HG03103 (cell line): Measurements from ENCODE around the gene RALGAPA2.

Source experiments
- ATAC-seq: cut with Tn5 transposase; IDR thresholded peaks from one replicate; pipeline ENCODE4 v1.9.1; 2021; ENCODE audit warnings: low read depth; ENCODE audit not compliant: unreplicated experiment

RALGAPA2 gene

DNA sequence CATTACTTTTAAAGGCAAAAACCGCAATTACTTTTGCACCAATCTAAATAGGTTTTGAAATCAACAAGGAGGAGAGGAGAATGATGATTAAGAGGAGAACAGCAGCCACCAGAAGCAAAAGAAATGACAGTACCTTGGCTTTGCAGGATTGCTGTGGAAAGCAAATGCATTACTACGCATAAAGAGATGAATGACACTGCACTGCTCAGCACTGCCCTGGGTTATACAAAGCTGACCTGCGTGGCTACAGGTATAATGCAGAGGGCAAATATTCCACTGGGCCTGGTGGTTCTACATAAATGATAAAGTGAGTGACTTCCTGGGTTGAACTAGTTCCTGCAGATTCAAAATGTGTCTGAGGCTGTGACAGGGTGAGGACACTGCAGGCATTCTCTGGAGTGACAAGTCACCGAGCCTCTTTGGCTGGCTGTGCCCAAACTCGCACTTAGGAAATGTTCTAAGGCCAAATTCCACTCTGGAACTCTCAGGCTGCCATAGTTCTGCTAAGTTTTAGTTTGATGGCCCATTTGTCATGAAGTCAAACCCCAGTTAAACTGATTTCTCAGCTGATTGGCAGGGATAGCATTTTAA, 265.9 kb downstream of the RALGAPA2 start:
- no peak for ATAC-seq

DNA sequence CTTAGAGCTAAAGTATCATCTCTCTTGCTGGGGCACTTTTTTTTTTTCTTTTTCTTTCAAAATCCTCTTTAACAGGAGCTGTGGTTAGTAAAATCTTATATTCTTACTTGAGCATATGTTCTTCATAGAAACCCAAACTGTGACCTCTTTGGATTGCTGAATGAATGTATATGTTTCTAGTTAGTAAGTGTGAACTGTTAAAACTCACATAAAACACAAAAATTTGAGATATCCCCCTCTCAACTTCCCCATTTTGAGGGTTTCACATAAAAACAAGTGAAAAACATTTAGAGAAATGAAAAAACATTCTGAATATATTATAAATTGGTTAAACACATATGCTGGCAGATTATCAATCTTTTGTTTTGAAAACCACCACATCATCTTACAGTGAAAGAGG, 266.4 kb downstream of the RALGAPA2 start:
- no peak for ATAC-seq

DNA sequence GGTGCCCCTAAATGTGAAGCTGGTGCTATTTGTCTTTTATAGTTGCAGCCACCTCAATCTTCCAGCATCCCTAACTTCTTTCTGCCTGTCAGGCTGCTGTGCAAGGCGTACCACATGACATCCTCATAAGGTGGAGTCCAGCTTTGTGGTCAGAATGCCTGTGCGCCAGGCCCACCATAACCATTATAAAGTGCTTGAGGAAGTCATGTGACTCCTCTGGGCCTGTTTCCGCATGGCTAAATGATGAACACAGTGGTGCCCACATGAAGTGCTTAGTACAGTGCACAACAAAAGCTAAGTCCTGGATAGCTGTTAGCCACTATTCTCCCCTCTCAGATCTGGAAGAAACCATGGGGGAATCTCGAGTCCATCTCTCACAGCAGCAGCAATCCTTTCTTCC, 268.9 kb downstream of the RALGAPA2 start:
- ATAC-seq, result no peak

DNA sequence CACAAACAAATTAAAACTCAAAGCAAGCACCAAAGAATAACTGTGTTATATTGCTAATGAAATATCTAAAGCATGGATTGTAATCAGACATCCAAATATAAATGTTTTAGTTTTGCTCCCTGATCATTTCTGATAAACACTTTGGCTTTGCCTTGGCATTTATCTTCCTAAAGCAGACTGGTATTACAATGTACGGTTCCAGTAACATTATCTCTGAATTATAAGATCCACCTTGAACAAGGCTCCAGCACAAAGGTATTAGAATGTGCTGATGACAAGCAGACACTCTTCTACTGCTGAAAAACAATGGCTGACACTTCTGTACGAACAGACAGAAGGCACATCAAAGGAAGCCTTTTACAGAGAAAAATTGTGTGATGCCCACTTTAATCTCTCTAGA, 270.0 kb downstream of the RALGAPA2 start:
- ATAC-seq, result no peak

DNA sequence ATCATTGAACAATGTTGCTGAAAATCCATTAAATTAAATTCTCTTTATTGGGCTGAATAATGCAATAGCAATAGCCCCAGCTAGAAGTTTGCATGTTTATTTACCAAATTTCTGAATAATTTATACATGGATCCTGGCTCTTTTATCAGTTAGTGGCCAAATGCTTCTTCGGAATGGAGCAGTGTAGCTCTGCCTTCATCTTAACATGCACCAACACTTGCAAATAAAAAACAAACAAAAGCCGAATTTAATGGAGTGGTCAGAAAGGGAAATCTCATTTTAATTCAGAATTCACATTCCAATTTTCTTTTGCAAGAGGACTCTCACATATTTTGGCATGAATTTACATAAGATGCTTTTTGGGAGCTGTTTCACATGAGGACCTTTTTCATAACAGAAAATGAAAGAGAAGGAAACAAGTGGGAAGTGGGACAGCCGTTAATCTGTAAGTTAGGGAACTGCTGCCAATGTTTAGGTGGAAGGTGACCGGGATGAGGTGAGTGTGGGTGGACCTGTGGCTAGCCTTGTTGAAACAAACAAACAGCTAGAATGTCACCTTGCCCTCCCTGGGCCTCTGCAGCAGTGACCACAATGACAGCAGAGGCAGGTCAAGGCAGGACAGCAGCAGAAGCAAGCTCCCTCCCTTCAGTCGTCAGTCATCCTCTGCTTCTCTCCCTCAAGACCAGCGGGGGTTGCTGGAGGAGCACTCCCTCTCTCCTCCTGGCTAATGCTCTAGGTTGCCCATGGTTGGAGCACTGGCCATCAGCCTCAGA, 271.4 kb downstream of the RALGAPA2 start:
- no peak for ATAC-seq

DNA sequence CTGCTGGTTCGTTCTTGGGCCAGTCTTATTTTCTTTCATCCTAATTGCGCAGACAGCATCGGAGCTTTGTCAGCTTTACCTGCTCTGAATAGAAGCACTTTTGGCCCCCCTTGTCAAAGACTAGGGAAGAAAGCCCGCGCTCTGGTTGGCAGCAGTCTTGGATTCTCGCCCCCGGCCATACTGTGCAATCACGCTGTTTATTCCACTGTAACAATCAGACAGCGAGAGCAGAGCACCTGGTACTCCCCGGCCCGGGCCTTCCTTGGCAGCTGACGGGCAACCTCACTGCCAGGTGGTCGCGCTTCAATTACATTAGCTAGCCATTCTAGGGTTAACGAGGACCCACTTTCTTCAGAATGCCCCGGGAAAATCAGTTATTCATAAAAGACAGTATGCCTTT, 272.0 kb downstream of the RALGAPA2 start:
- ATAC-seq, result no peak

DNA sequence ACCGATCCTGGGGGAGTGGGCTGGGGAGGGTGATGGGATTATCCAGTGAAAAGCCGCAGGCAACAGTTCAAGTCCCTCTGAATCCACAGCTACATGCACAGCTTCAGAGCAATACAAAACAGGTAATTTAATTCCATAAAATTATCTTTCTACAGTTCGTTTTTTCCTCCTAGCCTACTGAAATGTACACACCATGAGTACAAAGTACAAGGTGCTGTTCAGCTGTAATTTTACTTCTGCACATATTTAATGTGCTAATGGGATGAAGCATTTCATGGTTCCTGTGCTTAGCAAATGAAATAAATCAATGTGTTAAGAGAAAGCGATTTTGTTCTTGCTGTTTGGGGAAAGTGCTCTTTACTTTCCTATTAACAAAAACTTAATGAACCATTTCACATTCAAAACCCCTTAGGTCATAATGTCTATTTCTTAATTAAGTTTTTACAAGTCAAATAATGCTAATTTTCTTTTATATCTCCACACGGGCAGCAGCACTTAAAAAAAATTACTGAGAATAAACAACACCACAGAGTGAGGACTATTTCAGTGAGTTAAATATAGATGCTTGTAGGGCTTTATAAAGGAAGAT, 272.7 kb downstream of the RALGAPA2 start:
- ATAC-seq, result no peak

DNA sequence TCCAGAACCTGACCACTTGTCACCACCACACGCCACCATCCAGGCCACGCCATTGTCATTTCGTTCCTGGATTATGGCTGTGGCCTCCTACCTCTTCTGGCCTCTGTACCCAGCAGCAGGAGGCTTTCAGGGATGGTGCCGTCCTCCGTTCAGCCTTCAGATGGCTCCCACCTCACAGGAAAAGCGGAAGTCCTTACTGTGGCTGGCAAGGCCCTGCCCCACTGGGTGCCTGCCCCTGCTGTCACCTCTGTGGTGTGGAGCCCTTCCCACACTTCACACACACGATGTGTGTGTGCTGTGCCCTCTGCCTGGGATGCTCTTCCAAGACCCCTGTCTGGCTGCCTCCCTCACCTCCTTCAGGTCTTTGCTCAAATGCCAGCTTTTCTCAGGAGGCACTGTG, 275.1 kb downstream of the RALGAPA2 start:
- no peak for ATAC-seq

DNA sequence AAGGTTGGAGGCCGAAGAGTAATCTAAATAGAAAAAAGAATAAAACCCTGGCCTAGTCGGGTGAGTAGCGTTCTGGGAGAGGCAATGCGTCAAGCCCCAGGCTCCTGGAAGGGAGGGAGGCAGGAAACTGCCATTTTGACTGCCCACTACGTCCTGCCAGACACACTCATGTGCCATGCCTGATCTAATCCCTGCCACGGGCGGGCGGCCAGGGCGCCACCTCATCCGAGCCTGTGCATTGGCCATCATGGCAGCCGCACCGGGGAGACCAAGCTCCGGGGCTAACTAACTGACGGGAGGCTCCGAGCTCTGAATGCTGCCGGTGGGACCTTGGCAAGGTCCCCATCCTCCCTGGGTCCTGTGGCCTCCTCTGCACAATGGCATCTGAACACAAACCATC, 275.8 kb downstream of the RALGAPA2 start:
- no peak for ATAC-seq

DNA sequence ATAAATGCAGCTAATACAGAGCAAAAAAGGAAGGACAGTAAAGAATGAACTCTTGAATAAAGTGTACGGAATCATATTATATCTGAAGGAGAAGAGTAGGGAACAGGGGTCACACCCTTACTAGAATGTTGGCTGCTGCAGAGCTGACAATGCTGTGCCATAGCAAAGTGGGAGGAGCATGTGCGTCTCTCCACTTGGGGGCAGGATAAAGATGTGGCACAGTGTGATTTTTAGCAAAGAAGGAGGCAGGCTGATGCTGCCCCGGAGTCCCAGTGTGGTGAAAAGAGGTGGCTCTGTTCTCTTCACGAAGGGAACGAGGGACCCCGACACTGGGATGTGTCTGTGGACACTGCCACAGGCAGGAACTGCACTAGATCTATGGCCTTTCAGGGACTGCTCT, 277.0 kb downstream of the RALGAPA2 start:
- ATAC-seq, result no peak

DNA sequence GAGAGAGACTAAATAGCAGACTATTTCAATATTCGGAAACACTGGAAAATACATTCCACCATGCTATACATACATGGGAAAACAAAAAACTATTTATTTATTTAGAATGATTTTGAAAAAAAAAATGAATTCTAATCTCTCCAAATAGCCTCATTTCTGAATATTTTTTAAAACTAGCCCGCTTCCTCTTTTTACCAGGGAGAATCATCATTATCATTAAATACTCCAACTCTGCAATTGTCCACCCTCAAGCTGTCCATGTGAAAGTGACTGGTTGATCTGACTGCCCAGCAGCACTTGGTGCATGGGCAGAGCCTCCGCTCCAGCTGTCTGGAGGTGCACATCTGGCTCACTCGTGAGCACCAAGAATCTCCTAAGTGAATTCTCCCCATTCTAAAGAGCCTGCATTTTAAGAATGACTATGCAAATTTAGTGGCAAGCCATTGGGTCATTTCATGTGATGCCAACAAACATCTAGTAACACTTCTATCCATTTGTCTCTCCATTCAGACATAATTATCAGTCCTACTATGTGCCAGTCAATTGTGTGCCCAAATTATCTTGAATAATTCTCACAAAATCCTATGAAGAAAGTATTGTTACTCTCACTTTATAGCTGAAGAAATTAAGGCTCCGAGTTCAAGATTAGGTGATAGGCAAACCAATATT, 279.7 kb downstream of the RALGAPA2 start:
- ATAC-seq, result no peak

DNA sequence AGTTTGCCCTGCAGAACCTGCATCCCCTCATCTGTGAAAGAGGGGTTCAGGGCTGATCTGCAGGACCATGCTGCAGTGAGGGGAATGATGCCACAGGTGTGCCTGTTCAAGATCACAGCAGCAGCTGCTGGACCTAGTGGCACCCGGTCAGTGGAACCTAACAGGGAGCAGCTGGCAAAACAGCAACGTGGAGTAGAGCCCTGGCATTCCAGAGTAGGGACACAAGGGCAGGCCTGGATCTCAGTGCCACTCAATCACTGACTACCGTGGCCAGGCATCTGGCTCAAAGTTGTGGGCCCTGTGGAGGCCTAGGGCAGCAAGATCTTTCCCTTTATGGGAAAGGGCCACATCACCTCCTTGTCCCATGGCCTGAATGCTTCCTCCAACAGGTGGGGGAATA, 282.4 kb downstream of the RALGAPA2 start:
- no peak for ATAC-seq

DNA sequence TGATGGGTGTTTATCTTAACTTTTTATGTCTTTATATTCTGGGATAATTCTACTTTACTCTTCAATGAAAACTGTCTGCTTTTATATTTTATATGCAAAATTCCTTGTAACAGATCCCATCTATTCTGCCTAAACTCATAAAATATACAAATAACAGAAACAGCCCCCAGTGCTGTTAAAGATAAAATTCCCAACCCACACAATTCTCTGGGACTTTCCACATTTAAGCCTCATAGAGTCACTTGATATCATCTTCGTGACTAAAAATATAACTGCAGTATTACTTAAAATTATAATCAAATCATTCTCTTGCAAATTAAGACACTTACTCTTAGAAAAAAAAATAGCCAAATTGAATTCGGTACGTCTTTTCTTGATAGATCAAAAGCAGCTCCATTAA, 284.4 kb downstream of the RALGAPA2 start:
- no peak for ATAC-seq

DNA sequence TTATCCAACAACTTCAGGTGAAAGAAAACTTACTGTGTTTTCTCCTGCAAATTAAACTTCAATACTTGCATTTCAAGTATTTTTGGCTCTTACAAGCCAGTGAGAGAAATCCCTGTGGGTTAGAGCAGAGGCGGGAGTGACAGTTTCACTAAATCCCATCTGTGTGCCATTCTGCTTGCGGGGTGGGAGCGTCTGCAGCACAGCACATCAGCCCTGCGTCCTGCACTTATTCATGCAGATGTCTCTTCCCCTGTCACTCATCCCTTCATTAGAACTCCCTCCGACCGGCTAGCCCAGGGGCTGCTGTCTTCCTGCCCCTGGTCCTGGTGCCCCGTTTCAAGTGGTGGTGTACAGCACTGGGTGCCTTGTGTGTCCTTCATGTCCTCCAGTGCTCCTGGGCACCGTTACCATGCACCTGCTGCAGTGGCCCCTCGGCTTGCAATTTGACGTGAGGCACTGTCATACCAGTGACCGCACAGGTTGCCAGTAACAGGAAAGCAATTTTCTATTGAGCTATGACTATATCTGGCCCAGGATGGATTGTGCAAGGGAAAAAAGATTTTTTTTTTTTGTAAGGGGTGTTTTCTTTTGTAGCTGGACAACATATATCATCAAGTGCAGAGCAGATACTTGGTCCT, 285.1 kb downstream of the RALGAPA2 start:
- no peak for ATAC-seq

DNA sequence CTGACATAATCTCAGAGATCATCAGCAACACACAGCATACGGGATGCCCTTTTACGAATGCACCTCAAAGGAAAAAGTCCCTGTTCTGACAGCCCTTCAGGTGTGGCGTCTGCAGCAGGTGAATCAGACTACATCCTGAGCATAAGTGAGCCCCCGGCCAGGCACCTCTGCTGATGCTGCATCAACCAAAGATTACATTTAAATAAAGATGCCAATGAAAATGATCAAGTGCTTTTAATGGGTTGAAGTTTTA, 285.9 kb downstream of the RALGAPA2 start:
- no peak for ATAC-seq

DNA sequence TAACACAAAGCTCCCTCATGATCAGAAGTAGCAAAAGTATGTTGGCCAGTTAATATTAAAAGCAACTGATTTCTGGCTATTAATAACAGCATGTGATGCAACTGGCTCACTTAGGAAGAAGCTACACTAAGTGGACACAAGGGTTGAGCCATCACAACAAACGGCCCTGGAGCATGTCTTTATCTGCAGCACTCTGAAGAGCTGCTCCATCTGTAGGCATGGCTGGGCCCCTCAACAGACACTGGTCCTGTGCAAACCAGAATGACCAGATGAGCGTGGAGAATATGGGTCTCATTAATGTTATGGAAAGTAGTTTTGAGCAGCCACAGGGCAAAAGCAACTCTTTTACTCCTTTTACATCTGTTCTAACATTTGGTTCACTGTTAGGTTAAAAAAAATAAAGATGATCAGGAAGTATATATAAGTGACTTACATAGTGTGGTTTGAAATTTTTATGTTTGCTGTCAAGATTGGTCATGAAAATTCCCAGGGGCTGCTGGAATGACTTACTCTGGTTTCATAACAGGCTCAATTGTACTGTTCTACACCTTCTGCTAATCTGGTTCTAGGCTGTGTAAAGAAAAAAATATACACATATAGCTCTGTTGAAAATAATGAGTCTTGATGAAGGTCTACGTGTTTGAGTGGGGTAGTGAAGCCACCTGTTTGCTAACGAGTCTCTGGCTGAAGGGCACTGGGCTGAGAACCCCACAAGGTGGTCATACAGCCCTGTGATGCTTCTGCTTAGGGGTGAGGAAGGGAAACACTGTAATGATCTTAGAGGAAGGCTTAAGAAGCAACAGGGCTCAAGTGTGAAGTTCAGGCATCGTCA, 286.4 kb downstream of the RALGAPA2 start:
- ATAC-seq, result no peak

DNA sequence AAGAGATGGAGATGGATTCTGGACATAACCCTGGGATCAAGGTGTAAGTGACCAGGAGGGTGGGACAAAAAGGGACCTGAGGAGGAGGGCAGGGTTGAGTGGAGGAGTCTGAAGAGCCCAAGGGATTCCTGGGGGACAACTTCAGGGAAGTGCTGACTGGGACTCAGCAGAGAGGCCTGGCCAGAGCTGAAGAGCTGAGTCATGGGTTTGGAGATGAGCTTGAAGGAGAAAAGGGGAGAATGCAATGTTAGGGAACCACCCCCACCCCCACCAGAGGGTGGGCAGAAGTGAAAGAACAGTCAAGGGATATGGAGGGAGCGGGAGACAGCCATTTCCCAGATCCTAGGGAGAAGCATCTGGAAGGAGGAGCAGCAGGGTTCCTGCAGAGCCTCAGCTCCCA, 289.3 kb downstream of the RALGAPA2 start:
- no peak for ATAC-seq

DNA sequence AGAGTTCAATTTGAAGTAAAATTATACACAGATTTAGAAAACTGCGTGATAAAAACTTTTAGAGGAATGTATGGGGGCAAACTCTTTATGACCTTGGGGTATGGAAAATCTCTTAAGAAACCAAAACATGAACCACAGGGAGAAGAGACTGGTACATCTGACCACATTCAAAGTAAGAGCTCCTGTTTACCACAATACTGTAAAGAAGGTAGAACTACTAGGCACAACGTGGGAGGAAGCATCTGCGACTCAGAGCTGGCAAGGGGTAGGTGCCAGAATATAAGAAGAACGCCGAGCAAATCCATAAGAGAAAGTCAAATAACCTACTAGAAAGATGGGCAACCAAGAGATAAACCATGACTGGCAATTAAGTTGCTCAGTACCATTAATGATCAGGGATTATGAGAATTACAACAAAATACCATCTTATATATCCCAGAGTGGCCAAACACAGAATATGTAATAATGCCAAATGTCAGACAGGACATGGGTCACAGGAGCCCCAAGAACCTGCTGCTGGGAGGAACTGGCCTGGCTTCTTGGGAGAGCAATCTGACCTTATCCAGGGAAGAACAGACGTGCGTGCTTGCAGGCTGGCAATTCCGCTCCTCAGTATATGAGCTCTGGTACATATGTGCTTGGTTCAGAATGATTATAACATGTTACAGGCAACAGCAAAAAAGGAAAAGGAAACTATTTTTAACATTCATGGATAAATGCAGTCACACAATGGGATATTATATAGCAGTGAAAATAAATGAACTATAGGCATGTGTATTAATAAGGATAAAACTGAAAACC, 294.4 kb downstream of the RALGAPA2 start:
- no peak for ATAC-seq

DNA sequence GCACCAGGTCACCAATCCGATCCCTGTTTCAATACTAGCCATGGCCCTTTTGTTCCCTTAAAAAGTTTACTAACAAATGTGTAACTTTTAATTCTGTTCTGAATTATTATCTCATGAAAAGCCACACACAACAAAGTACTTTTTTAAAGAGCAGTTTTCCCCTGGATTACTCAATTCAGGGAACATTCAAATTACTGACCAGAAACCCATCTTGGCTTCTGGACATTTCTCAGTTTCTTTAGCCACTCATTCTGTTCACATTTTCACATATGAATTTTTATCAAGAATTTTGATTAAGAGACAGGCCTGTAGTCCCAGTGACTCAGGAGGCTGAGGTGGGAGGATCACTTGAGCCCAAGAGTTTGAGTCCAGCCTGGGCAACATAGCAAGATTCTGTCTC, 297.1 kb downstream of the RALGAPA2 start:
- no peak for ATAC-seq
